NCI-H1930 (cell line): ENCODE data around the gene KRT7.

Source experiments
- DNase-seq, 2 experiments: peaks; one replicate each; lab custom pipeline; 2025; lab: John Stamatoyannopoulos, UW

Gene KRT7

GRCh38 chr12:52232674-52233461 is at the start of gene KRT7:
Gene KRT7, plus strand, starts transcription at chr12:52233243. Its CDS starts 54 bp downstream, at chr12:52233297.
- no peak for DNase-seq

GRCh38 chr12:52183544-52183910 is 49.5 kb upstream of the KRT7 start:
- DNase-seq, result no peak

- DNase-seq, result no peak
These were observed 49.1 kb upstream of the KRT7 start for GRCh38 chr12:52183971-52184370.

- DNase-seq, result no peak
These were observed 48.2 kb upstream of the KRT7 start for GRCh38 chr12:52184813-52185212.

GRCh38 chr12:52185400-52185967 is 47.6 kb upstream of the KRT7 start:
- no peak for DNase-seq

- DNase-seq, result no peak
These were observed 46.8 kb upstream of the KRT7 start for GRCh38 chr12:52186118-52186840.

- no peak for DNase-seq
These were observed 45.8 kb upstream of the KRT7 start for GRCh38 chr12:52187206-52187605.

GRCh38 chr12:52187640-52188039 is 45.4 kb upstream of the KRT7 start:
- DNase-seq, result no peak

- no peak for DNase-seq
These were observed 44.4 kb upstream of the KRT7 start for GRCh38 chr12:52188658-52189057.

GRCh38 chr12:52189376-52190174 is 43.5 kb upstream of the KRT7 start:
- no peak for DNase-seq

- no peak for DNase-seq
These were observed 41.9 kb upstream of the KRT7 start for GRCh38 chr12:52190860-52191729.

GRCh38 chr12:52191841-52192791 is 40.9 kb upstream of the KRT7 start, which contains the start of gene KRT80:
Gene KRT80, minus strand, starts transcription at chr12:52192014. Its CDS starts 112 bp downstream, at chr12:52191902.
- DNase-seq, result no peak

GRCh38 chr12:52193532-52193931 is 39.5 kb upstream of the KRT7 start:
- DNase-seq, result no peak

GRCh38 chr12:52193991-52194390 is 39.1 kb upstream of the KRT7 start:
- DNase-seq, result no peak

GRCh38 chr12:52195065-52195730 is 37.8 kb upstream of the KRT7 start:
- no peak for DNase-seq

- no peak for DNase-seq
These were observed 35.4 kb upstream of the KRT7 start for GRCh38 chr12:52197371-52198231.

GRCh38 chr12:52198454-52199215 is 34.4 kb upstream of the KRT7 start:
- no peak for DNase-seq
